NCI-H2171 (cell line): ENCODE results near the gene YDJC.
"Not testable (repeated sequence)": the region's sequence is repeated elsewhere in the genome, so short reads cannot be mapped to it uniquely, and the experiment has no call there.

Experiments
- DNase-seq: peaks from one replicate; lab custom pipeline; 2025; lab: John Stamatoyannopoulos, UW

The YDJC gene

GRCh38 chr22:21632237-21632895 lies 2.5 kb upstream of the YDJC start, which contains the start of gene CCDC116:
Gene CCDC116, plus strand, starts transcription at chr22:21632760. Its CDS starts 422 bp downstream, at chr22:21633182.
- no peak for DNase-seq

- DNase-seq = no peak
Observed at GRCh38 chr22:21631025-21631424, 1.2 kb upstream of the YDJC start.

- no peak for DNase-seq
Observed at GRCh38 chr22:21628386-21629254, 1.2 kb downstream of the YDJC start.

- peak; percentile 58 for DNase-seq
Observed at GRCh38 chr22:21626735-21627469, 2.9 kb downstream of the YDJC start.

GRCh38 chr22:21626073-21626734 lies 3.6 kb downstream of the YDJC start:
- DNase-seq = no peak

- no peak for DNase-seq
Observed at GRCh38 chr22:21624880-21625791, 4.7 kb downstream of the YDJC start.

- DNase-seq = no peak
Observed at GRCh38 chr22:21624120-21624879, 5.5 kb downstream of the YDJC start.

GRCh38 chr22:21623648-21623970 lies 6.2 kb downstream of the YDJC start:
- DNase-seq = no peak

GRCh38 chr22:21622919-21623647 lies 6.7 kb downstream of the YDJC start:
- no peak for DNase-seq

- DNase-seq = no peak
Observed at GRCh38 chr22:21622011-21622918, 7.6 kb downstream of the YDJC start.

- no peak for DNase-seq
Observed at GRCh38 chr22:21621025-21621424, 8.8 kb downstream of the YDJC start.

- not testable (repeated sequence) for DNase-seq
Observed at GRCh38 chr22:21617337-21617736, 12.5 kb downstream of the YDJC start.

GRCh38 chr22:21615731-21616130 lies 14.1 kb downstream of the YDJC start:
- no peak for DNase-seq

- no peak for DNase-seq
Observed at GRCh38 chr22:21613553-21614233, 16.1 kb downstream of the YDJC start.

- no peak for DNase-seq
Observed at GRCh38 chr22:21612858-21613257, 17.0 kb downstream of the YDJC start.

- no peak for DNase-seq
Observed at GRCh38 chr22:21611210-21611977, 18.4 kb downstream of the YDJC start.

- not testable (repeated sequence) for DNase-seq
Observed at GRCh38 chr22:21609556-21610157, 20.2 kb downstream of the YDJC start.
